GM23338 (cell line): ENCODE data around the gene MICAL2. TPM values are rescaled to one million over a fixed set of nuclear protein-coding genes. Genes with fewer than 3 reads are reported as not detected.

Experiments
- ATAC-seq: fragments of 200-7000 bp; cut with Tn5 transposase; 3 replicates; pipeline ENCODE4 v1.9.1; 2020
- DNase-seq: peaks from one replicate; pipeline ENCODE4 v3.0.0-alpha.2; 2015; ENCODE audit warnings: low spot score
- H2AFZ ChIP-seq: fragments of 200-600 bp; sonication (generic); 2 replicates; pipeline ENCODE4 v1.8.0; 2016; ENCODE audit warnings: antibody characterized with exemption, mild to moderate bottlenecking, moderate library complexity
- H3F3A ChIP-seq: fragments of 200-600 bp; sonication (generic); replicated peaks from 2 replicates; pipeline ENCODE4 v1.8.0; 2017; ENCODE audit warnings: antibody characterized with exemption, mixed run types, low read depth
- H3K27ac ChIP-seq: fragments of 200-600 bp; sonication (generic); 2 replicates; pipeline ENCODE4 v1.6.1; 2016; ENCODE audit warnings: low read depth
- H3K27me3 ChIP-seq: fragments of 200-600 bp; sonication (generic); 2 replicates; pipeline ENCODE4 v1.8.0; 2016; ENCODE audit warnings: mild to moderate bottlenecking, mixed run types, moderate library complexity; ENCODE audit not compliant: insufficient read depth
- H3K36me3 ChIP-seq: fragments of 200-600 bp; sonication (generic); 2 replicates; pipeline ENCODE4 v1.8.0; 2016; ENCODE audit warnings: mild to moderate bottlenecking; ENCODE audit not compliant: insufficient read depth
- H3K4me1 ChIP-seq: fragments of 200-600 bp; sonication (generic); 2 replicates; pipeline ENCODE4 v1.8.0; 2016; ENCODE audit warnings: mild to moderate bottlenecking, moderate library complexity; ENCODE audit not compliant: insufficient read depth
- H3K4me2 ChIP-seq: fragments of 200-600 bp; sonication (generic); 2 replicates; pipeline ENCODE4 v1.7.1; 2017; ENCODE audit warnings: mixed run types
- H3K4me3 ChIP-seq: fragments of 200-600 bp; sonication (generic); 2 replicates; pipeline ENCODE4 v1.6.1; 2016; ENCODE audit warnings: mixed run types
- H3K79me2 ChIP-seq: fragments of 200-600 bp; sonication (generic); replicated peaks from 2 replicates; pipeline ENCODE4 v1.8.0; 2017; ENCODE audit warnings: mild to moderate bottlenecking; ENCODE audit not compliant: insufficient read depth
- H3K9me2 ChIP-seq: fragments of 200-600 bp; sonication (generic); 2 replicates; pipeline ENCODE4 v1.8.0; 2017; ENCODE audit not compliant: insufficient read depth
- H4K20me1 ChIP-seq: fragments of 200-600 bp; sonication (generic); replicated peaks from 2 replicates; pipeline ENCODE4 v1.8.0; 2017; ENCODE audit warnings: mild to moderate bottlenecking; ENCODE audit not compliant: insufficient read depth
- H3K27ac Mint-ChIP-seq: 2 replicates; pipeline ENCODE4 v1.8.0; 2020; ENCODE audit warnings: inconsistent platforms, mild to moderate bottlenecking, moderate library complexity, mixed read lengths
- H3K27me3 Mint-ChIP-seq: 3 replicates; pipeline ENCODE4 v1.8.0; 2022; ENCODE audit warnings: low read depth, mild to moderate bottlenecking, moderate library complexity, mixed read lengths, inconsistent platforms; ENCODE audit not compliant: insufficient read depth, poor library complexity
- H3K36me3 Mint-ChIP-seq: 3 replicates; pipeline ENCODE4 v1.8.0; 2021; ENCODE audit warnings: low read depth, mild to moderate bottlenecking, inconsistent platforms, moderate library complexity, mixed read lengths
- H3K4me1 Mint-ChIP-seq: 3 replicates; pipeline ENCODE4 v1.8.0; 2020; ENCODE audit warnings: mild to moderate bottlenecking, inconsistent platforms, mixed read lengths
- H3K4me3 Mint-ChIP-seq: 3 replicates; pipeline ENCODE4 v1.8.0; 2021; ENCODE audit warnings: moderate library complexity, mild to moderate bottlenecking, inconsistent platforms, mixed read lengths
- H3K9me3 Mint-ChIP-seq: 3 replicates; pipeline ENCODE4 v1.8.0; 2020; ENCODE audit warnings: moderate library complexity, mild to moderate bottlenecking, inconsistent platforms, mixed read lengths
- CREB1 ChIP-seq: fragments of 250-450 bp; sonication (Bioruptor Pico); IDR thresholded peaks from 2 replicates; pipeline ENCODE4 v1.5.0; 2020; ENCODE audit warnings: low read depth, mild to moderate bottlenecking, moderate library complexity
- EZH2 ChIP-seq: fragments of 200-600 bp; sonication (generic); IDR thresholded peaks from one replicate; pipeline ENCODE4 v1.8.0; 2017; ENCODE audit warnings: antibody characterized with exemption, mild to moderate bottlenecking, low read depth; ENCODE audit not compliant: unreplicated experiment
- EZH2phosphoT487 ChIP-seq: fragments of 200-600 bp; sonication (generic); IDR thresholded peaks from one replicate; pipeline ENCODE4 v1.8.1; 2018; ENCODE audit warnings: antibody characterized with exemption; ENCODE audit not compliant: unreplicated experiment
- STAT1 ChIP-seq: IDR thresholded peaks from one replicate; pipeline ENCODE4 v1.6.1; 2016; ENCODE audit warnings: antibody characterized with exemption; ENCODE audit not compliant: unreplicated experiment
- ZNF114 ChIP-seq: fragments of 250-450 bp; sonication (Bioruptor Pico); IDR thresholded peaks from 2 replicates; pipeline ENCODE4 v1.5.0; 2020; ENCODE audit warnings: mild to moderate bottlenecking, moderate library complexity
- ZNF331 ChIP-seq: fragments of 250-450 bp; sonication (Bioruptor Pico); IDR thresholded peaks from 2 replicates; pipeline ENCODE4 v1.5.0; 2020; ENCODE audit warnings: low read depth, mild to moderate bottlenecking, moderate library complexity
- polyA plus RNA-seq: library from polyadenylated mRNA; unstranded; fragments of >200 nt; fragmentation: Nextera tagmentation; extraction: Ambion mirVana; gene quantifications from 2 replicates; pipeline ENCODE4 v1.2.1, GENCODE V29; 2016
- total RNA-seq: library from RNA; depleted of rRNA; stranded (reverse); fragments of >200 nt; shearing (Covaris generic); gene quantifications from 2 replicates; pipeline ENCODE4 v1.2.3, GENCODE V29; 2014
- TF ChIP-seq, protein P1 (sequence below): IDR thresholded peaks from one replicate; pipeline ENCODE4 v1.6.1; 2018; ENCODE audit warnings: antibody characterized with exemption; ENCODE audit not compliant: unreplicated experiment
- TF ChIP-seq, protein P2 (sequence below): IDR thresholded peaks from 2 replicates; pipeline ENCODE4 v1.6.1; 2016; ENCODE audit warnings: antibody characterized with exemption
- TF ChIP-seq, protein P3 (sequence below), 2 experiments: fragments of 200-600 bp in 1 of 2; sonication (generic) in 1 of 2; conservative IDR thresholded peaks; 2 replicates each; pipeline versions ENCODE4 v1.5.1 to v1.6.1; 2016 to 2017; ENCODE audit warnings: antibody characterized with exemption in 2 of 2, low read depth in 2 of 2, mild to moderate bottlenecking in 2 of 2, moderate library complexity in 1 of 2

The MICAL2 gene
- total and polyA plus RNA-seq, 2 experiments from 2014 or later = 0.66 to 1.4 TPM

DNA sequence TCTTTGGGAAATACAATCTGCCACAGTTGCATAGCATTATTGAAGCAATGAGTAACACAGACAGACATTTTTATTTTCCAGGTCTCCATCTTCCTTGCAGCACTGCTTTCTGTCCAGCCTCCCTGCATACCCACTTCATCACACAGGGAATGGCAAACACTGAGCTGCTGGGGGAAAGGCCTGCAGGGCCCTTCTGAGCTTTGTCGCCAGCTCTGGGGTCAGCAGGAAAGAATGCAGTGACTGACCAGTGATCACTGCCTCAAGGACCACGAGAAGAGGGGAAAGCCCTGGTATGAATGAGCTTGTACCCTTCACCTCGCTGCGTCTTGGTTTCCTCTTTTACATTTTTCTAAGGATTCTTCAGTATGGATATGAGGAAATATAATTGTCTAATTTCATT, 21.3 kb upstream of the MICAL2 start (continued):
- TF ChIP-seq, protein P1, sequence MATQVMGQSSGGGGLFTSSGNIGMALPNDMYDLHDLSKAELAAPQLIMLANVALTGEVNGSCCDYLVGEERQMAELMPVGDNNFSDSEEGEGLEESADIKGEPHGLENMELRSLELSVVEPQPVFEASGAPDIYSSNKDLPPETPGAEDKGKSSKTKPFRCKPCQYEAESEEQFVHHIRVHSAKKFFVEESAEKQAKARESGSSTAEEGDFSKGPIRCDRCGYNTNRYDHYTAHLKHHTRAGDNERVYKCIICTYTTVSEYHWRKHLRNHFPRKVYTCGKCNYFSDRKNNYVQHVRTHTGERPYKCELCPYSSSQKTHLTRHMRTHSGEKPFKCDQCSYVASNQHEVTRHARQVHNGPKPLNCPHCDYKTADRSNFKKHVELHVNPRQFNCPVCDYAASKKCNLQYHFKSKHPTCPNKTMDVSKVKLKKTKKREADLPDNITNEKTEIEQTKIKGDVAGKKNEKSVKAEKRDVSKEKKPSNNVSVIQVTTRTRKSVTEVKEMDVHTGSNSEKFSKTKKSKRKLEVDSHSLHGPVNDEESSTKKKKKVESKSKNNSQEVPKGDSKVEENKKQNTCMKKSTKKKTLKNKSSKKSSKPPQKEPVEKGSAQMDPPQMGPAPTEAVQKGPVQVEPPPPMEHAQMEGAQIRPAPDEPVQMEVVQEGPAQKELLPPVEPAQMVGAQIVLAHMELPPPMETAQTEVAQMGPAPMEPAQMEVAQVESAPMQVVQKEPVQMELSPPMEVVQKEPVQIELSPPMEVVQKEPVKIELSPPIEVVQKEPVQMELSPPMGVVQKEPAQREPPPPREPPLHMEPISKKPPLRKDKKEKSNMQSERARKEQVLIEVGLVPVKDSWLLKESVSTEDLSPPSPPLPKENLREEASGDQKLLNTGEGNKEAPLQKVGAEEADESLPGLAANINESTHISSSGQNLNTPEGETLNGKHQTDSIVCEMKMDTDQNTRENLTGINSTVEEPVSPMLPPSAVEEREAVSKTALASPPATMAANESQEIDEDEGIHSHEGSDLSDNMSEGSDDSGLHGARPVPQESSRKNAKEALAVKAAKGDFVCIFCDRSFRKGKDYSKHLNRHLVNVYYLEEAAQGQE = no peak
- no peak for TF ChIP-seq ZNF114 (CRISPR knock-in tag)
- TF ChIP-seq EZH2phosphoT487 = no peak
- TF ChIP-seq ZNF331 (CRISPR knock-in tag) = no peak

DNA sequence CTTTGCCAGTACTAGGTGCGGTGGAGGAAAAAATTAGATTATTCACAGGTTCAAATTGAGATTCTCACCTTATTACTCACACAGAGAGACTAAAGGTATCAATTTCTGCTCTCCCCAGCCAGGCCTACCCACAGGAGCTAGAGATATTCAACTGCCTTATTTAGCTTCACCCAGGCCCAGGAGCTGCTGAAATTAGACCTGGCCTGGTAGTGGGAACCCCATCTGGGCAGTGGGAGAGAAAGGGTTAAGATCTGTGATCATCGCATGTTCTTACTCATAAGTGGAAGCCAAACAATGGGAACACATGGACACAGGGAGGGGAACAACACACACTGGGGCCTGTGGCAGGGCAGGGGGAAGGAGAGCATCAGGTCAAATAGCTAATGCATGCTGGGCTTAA, 20.9 kb upstream of the MICAL2 start:
- Histone ChIP-seq H3K27ac (no peak overlapping the region), H3K4me3 (no peak overlapping the region), H4K20me1 (no peaks in the 10 kb centered on the region), H3K79me2 (no peaks in the 10 kb centered on the region), H3K27me3 (no peaks in the 10 kb centered on the region), H2AFZ (no peak overlapping the region), H3F3A (no peaks in the 10 kb centered on the region), H3K36me3 (no peaks in the 10 kb centered on the region), H3K4me2 (no peak overlapping the region), H3K9me2 (no peaks in the 10 kb centered on the region), H3K4me1 (0 out of 2 replicates have a peak, but pooled peaks cover 8% of the 10 kb centered on the region)
- Mint-ChIP-seq H3K36me3 (no peaks in the 10 kb centered on the region), H3K4me1 (peaks cover 27% of the 10 kb centered on the region), H3K27me3 (peaks cover 13% of the 10 kb centered on the region), H3K4me3 (no peak overlapping the region), H3K9me3 (no peaks in the 10 kb centered on the region), H3K27ac (no peak overlapping the region; the same call in 1 of the 2 replicates)
- ATAC-seq (no peak), DNase-seq (no peak)
- TF ChIP-seq ZNF331 (CRISPR knock-in tag) (no peak), STAT1 (no peak), ZNF114 (CRISPR knock-in tag) (no peak), EZH2 (no peak), CREB1 (CRISPR knock-in tag) (no peak)
- TF ChIP-seq, protein P2, sequence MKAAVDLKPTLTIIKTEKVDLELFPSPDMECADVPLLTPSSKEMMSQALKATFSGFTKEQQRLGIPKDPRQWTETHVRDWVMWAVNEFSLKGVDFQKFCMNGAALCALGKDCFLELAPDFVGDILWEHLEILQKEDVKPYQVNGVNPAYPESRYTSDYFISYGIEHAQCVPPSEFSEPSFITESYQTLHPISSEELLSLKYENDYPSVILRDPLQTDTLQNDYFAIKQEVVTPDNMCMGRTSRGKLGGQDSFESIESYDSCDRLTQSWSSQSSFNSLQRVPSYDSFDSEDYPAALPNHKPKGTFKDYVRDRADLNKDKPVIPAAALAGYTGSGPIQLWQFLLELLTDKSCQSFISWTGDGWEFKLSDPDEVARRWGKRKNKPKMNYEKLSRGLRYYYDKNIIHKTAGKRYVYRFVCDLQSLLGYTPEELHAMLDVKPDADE = no peak
- TF ChIP-seq, protein P3, sequence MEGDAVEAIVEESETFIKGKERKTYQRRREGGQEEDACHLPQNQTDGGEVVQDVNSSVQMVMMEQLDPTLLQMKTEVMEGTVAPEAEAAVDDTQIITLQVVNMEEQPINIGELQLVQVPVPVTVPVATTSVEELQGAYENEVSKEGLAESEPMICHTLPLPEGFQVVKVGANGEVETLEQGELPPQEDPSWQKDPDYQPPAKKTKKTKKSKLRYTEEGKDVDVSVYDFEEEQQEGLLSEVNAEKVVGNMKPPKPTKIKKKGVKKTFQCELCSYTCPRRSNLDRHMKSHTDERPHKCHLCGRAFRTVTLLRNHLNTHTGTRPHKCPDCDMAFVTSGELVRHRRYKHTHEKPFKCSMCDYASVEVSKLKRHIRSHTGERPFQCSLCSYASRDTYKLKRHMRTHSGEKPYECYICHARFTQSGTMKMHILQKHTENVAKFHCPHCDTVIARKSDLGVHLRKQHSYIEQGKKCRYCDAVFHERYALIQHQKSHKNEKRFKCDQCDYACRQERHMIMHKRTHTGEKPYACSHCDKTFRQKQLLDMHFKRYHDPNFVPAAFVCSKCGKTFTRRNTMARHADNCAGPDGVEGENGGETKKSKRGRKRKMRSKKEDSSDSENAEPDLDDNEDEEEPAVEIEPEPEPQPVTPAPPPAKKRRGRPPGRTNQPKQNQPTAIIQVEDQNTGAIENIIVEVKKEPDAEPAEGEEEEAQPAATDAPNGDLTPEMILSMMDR (conservative IDR thresholded peaks at IDR 0.05; ENCODE audit: low read depth in 2 of 2) = no peak
- TF ChIP-seq, protein P1 = no peak
